ENCODE data around the gene BMP7.

GRCh38 chr20:57163041-57163440, 103.4 kb downstream of the BMP7 start:
- TF ChIP-seq POLR2A (IDR thresholded peaks at IDR 0.05) = peak in 1 of 2 donors; percentile 18
- no peak for TF ChIP-seq CTCF (IDR thresholded peaks at IDR 0.05)
- TF ChIP-seq EP300 (IDR thresholded peaks at IDR 0.05) = no peak
- no peak for TF ChIP-seq POLR2AphosphoS5 (IDR thresholded peaks at IDR 0.05)

Data from sigmoid colon (tissue), 4 donors.